Tibial nerve (tissue), 3 donors: Measurements from ENCODE around the gene KIAA1191.

Experiments used
- POLR2A ChIP-seq, 2 donors: fragments of 450-650 bp; IDR thresholded peaks; one replicate each; pipeline ENCODE4 v1.6.1; 2017; ENCODE audit warnings: antibody characterized with exemption in 2 of 2, mild to moderate bottlenecking in 2 of 2, moderate library complexity in 2 of 2
- TF ChIP-seq, protein P1 (sequence below), 5 experiments: fragments of 200-600 bp in 3 of 5; fragments of 450-650 bp in 2 of 5; sonication (generic) in 3 of 5; IDR thresholded peaks; one replicate each; pipeline ENCODE4 v1.5.1; 2016 to 2019; ENCODE audit warnings: antibody characterized with exemption in 5 of 5, mild to moderate bottlenecking in 3 of 5, moderate library complexity in 2 of 5

DNA sequence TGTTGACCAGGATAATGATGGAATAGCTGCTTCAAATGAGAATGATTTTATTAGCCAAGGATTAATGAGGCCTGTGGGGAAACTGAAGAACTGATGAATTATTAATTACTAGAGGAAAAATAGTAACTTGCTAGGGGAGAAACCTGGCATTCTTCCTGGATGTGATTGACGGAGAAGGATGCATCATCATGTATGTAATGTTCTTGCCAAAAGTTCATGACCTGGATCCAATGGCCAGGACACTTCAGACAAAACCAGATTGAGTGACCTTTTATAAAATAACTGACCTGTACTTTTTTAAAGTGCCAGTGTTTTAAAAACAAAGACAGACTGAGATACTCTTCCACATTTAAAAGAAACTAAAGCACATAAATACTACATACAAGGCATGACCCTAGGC, 23.7 kb downstream of the KIAA1191 start:
- TF ChIP-seq, protein P1, sequence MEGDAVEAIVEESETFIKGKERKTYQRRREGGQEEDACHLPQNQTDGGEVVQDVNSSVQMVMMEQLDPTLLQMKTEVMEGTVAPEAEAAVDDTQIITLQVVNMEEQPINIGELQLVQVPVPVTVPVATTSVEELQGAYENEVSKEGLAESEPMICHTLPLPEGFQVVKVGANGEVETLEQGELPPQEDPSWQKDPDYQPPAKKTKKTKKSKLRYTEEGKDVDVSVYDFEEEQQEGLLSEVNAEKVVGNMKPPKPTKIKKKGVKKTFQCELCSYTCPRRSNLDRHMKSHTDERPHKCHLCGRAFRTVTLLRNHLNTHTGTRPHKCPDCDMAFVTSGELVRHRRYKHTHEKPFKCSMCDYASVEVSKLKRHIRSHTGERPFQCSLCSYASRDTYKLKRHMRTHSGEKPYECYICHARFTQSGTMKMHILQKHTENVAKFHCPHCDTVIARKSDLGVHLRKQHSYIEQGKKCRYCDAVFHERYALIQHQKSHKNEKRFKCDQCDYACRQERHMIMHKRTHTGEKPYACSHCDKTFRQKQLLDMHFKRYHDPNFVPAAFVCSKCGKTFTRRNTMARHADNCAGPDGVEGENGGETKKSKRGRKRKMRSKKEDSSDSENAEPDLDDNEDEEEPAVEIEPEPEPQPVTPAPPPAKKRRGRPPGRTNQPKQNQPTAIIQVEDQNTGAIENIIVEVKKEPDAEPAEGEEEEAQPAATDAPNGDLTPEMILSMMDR (IDR thresholded peaks at IDR 0.05) = no peak
- TF ChIP-seq POLR2A (IDR thresholded peaks at IDR 0.05) = no peak
